ENCODE data around the gene NTSR1.

NTSR1 gene

DNA sequence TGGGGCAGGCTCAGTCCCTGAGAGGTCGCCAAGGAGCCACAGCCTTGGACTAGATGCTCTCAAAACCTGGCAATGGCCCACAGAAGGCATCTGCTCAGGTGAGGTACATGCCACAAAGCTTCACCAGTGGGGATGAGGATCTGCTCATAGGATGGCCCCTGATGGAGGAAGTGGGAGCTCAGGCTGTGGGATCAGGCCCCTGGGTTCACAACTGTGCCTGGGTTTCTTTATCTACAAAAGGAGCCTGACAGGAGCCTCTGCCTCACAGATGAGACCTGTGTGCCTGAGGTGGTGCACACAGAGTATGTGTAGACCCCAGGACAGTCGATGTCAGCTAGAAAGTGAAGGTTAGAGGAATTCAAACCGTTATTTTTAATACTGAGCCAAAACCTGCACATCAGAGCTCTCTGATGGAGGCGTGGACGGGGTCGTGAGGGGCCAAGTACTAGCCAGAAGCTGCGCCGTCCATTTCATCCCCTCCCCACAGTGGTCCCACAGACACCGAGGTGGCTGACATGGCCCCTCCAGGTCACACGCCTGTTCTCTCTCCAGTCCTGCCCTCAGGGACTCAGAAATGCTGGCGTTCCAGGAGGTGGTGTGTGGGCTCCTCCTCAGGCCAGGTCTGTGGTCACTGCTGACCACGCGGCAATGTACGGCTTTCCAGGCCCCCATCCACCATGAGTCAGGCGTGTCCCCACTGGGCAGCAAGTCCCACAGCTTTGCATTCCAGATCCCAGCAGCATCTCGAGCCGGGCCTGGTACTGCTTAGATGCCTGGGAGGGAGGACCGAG lies 33.3 kb downstream of the NTSR1 start:
- DNase-seq, result no peak

DNA sequence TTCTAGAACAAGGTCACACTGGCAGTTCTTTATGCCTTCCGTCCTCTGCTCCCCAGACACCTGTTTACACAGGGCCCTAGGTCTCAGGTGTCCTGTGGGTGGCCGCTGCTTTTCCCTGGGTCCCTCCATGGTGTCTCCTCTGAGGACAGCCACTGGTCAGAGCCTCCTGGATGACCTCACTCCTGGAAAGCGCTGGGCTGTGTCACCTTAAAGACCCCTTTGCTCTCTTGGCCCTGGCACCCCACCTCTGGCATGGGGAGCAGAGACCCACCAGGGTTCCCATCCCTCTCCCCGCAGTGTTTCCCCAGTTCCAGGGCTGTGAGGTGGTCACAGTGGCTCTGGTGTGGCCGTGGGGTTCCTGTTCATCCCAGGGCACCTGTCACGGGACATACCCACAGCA lies 33.9 kb downstream of the NTSR1 start:
- no peak for DNase-seq

DNA sequence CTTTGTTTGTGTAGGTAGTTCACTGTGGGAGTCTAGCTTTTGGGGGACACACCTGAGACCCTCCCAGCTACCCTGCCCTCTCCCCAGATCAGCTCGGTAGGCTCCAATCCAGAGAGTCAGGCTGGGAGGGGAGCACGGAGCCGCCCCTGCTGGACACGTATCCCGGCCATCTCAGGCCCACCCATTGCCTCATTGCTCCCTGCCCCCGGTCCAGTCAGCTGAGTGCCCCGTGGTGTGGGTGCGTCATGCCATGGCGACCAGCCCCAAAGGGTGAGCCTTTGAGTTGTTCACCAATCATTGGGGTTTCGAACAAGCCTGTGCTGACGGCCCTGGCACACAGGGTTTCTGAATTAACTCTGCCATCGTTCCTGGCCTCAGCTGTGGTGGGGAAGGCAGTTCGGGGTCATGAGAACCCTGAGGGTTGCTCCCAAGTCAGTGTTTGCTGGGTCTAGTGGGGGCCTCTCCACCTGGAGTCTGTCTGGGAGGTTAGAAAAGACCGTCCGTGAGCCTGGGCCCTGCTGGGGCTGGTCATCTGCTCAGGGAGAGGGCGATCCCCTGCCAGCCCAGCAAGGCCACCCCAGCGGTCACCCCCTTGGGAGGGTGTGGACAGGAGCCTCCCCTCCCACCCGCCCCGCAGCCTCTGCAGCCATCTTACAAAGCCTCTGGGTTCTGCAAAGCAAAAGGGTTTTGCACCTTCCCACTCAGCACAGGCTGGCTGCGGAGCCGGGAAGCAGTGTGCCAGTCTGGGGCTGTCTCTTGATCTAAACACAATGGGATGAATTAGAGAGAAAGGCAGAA lies 34.5 kb downstream of the NTSR1 start:
- DNase-seq, result no peak

DNA sequence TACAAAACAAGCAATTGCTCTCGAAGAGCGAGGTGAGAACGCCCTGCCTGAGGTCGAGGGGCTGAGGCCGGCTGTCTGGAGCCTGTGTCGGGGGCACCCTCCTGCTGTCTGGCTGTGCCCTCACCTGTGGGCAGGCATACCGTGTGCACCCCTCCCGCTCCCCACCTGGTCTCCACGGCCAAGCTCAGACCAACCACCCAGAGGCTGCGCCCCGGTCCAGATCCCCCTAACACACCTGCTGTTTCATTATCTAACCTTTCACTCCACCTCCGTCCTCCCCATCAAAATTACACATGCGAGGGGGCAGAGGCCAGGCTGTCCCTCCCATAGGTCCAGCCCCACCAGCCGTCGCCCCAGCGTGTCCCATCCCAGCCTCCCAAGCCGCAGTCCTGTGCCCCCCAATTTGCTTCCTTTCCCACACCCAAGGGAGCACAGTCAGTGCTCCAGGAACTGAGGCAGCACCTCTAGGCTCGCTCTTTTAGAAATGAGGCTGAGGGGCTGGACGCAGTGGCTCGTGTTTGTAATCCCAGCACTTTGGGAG lies 35.2 kb downstream of the NTSR1 start:
- DNase-seq, result no peak

DNA sequence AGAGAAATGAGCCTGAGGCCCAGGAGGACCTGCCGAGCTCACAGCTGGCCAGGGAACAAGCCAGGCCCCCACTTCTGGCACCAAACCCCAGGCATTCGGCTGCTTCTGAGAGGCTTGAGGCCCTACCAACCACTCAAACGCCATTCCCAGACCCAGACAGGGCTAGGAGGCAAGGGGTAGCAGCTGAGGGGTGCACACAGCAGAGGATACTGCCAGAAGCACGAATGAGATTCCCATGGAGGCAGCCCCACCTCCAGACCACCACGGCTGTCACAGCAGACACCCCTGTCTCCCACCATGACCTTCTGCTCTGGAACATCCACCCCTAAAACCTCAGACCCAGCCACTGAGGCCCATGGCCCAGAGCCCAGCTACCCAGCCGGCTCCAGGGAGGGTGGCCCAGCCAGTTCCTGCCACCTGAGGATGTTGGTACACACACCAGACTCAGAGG lies 36.1 kb downstream of the NTSR1 start:
- DNase-seq, result no peak

DNA sequence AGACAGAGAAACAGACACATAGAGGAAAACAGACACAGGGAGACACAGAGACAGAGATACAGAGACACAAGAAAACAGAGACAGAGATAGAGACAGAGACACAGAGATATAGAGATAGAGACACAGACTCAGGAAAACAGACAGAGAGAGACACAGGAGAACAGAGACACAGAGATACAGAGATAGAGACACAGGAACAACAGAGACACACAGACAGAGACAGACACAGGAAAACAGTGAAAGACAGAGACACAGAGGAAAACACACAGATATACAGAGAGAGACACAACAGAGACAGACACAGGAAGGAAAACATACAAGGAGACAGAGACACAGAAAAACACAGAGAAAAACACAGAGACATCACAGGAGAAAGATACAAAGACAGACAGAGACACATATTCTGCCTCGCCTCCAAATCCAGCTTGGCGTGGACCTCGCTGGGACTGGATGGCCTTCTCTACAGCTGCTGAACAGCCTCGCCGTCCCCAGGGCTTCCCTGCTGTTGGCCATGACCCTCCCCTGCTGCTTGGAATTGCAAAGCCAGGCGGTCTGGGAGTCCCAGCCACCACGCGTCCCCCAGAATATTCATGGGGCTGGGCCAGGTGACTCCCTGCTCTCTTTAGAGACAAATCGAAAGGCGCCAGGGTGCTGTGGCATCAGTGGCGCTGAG lies 36.8 kb downstream of the NTSR1 start:
- DNase-seq, result no peak

DNA sequence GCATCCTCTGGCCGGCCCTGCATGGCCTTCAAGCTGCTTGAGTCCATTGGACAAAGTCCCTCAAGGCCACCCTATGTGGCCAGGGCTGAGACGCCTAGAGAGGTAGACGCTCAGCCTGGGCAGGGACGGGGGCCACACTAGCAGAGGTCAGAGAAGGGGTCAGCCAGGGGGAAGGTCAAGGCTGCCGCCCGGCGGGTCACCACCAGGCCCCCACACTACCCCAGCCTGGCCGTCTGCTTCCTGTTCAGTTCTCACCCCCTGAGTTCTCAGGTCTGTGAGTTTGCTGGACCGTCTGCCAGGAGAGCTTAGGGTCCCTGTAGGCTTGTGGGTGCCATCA lies 37.3 kb downstream of the NTSR1 start:
- DNase-seq, result no peak

DNA sequence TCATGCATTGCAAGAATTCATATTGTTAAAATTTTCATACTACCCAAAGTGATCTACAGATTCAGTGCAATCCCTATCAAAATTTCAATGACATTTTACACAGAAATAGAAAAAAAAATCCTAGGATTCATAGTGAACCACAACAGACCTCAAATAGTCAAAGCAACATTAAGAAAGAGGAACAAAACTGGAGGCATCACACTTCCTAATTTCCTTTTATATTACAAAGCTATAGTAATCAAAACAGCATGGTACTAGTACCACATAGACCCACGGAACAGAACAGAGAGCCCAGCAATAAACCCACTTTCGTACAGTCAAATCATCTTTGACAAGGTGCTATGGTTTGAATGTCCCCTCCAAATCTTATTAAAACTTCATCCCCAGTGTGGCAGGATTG lies 39.7 kb downstream of the NTSR1 start:
- DNase-seq, result no peak

DNA sequence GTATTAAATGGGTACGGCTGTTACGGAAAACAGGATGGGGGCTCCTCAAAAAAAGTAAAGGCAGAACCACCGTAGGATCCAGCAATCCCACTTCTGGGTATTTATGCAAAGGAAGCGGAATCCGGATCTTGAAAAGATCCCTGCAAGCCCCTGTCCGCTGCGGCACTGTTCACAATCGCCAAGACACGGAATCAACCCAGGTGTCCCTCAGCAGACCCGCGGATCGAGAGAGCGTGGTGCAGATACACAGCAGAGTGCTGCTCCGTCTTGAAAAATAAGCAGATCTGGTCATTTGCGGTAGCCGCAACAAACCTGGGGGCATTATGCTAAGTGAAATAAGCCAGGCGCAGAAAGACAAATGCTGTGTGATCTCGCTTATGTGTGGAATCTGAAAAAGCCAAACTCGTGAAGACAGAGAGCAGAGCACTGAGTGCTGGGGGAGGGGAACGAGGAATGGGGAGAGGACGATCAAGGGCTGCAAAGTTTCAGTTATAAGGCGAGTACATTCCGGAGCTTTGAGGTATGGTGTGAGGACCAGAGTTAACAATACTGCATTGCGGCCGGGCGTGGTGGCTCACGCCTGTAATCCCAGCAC lies 41.3 kb downstream of the NTSR1 start:
- no peak for DNase-seq

DNA sequence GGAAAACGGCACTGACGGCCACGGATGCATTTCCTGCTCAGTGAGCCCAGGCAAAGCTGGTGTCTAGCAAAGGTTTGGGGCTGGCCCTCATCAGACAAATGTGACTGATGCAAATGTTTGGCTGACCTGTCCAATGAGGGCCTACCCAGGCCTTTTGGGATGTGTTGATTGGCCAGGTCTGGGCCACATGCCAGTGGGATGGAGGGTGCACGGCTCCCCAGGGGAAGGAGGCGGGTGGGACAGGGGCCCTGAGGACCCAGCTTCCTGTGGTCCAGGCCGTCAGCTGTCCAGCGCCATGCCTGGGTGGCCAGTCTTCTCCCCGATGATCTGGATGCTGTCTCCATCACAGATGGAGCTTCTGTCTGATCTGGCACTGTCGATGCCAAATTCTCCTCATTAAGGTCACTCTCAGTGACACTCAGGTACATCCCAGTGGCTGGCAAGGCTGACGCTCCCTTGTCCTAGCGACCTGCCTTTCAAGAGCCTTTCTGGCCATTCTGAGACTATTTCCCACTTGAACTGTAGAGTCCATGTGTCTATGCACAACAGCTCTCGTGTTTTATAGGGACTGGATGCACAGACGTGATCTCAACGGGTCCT lies 43.0 kb downstream of the NTSR1 start:
- DNase-seq, result no peak

DNA sequence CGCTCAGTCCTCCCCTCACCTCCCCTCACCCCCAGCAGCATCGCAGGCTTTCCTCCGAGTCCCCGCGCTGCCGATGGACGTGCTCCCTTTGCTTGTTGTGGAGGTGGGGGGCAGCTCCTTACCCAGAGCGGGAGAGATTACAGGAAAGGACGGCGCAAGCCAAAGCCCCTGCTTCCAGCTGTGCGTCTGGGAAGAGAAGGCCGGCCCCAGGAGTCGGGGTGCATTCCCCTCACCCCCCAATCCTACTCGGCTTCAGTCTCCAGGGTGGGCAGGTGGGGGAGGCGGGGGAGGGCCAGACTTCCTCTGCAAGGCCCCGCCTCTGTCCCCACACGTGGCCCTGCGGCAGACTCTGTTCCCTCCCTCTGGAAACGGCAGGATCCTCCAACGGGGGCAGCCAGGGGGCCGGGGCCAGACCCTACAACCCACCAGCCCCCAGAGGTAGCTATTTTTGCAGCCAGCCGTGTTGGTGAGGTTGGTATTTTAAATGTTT lies 43.6 kb downstream of the NTSR1 start:
- no peak for DNase-seq

DNA sequence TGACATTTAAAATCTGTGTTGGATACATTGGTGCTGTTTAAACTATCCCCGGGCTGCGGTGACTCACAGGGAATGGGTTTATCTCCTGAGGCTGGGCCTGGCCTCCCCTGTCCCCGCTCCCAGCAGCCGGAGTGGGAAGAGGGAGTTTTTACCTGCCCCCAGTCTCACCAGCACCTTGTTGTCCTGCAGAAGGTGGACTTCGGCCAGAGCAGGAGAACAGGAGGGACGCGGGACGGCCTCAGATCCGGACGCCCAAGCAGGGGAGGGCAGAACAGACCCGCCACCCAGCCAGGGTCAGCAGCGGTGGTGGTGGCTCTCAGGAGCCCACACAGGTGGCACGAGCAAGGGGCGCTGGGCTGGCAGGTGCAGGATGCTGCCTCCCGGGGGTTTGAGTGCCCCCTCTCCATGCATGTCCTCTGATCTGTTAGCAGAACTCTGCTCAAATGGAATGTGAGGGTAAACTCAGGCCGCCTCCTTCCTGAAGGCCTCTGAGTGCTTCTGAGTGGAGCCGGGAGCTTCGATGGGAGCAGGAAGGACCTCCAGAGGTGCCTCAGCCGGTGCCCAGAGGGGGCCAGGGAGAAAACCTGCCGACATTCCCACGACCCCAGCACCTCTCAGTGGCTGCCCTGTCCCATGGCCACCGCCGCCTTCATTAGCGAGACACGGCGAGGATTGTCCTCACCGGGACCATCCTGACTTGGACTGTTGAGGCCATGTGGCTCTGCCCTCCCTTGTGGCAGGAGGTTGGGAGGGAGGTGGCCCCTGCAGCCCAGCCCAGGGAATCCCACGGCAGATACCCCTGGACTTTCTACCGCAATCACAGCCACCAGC lies 44.2 kb downstream of the NTSR1 start:
- no peak for DNase-seq

DNA sequence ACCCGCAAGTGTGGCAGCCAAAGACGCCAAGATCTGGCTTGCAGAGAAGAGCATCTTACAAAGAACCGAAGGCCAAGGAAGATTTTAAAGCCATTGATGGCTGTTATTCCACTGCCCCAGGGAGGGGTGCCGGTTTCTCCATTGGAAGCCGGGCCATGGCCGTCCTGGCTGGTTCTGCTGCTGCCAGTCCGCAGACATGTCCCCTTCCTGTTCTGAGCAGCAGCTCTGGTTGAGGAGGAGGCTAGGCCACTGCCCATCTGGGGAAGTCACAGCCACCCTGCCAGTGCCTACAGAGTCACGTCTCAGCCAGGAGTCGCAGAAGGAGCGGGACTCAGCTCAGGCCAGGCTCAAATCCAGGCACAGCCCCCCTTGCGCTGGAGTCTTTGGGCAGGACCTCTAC lies 45.0 kb downstream of the NTSR1 start:
- no peak for DNase-seq

DNA sequence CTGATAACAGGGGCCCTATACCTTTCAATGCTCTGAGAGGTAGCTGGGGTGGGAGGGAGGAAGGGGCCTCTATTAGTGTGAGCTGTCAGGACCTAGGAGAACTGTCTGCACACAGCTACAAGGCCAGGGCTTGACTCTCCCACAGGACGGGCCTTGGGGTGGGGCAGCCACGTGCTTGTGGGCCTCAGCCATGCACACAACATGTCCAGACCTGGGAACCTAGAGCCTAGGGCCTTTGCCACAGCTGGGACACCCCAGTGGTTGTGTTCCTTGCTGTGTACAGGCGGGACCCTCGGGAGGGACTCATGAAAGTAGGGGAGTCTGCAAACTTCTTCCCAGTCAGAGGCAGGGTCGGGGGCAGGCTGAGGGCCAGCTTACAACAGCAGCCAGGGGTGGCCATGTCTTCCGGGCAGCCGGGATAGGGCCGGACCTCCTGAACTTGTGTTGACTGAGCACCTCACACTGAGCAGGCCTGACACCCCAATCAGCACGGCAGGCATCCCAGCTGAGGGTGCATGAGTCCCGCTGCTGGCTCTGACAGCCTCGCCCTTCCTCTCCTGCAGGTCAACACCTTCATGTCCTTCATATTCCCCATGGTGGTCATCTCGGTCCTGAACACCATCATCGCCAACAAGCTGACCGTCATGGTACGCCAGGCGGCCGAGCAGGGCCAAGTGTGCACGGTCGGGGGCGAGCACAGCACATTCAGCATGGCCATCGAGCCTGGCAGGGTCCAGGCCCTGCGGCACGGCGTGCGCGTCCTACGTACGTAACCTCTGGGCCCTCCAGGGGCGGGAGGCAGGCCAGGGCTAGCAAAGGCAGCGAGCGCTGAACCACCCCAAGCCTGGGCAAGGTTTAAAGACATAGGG lies 45.7 kb downstream of the NTSR1 start:
- DNase-seq, result no peak

DNA sequence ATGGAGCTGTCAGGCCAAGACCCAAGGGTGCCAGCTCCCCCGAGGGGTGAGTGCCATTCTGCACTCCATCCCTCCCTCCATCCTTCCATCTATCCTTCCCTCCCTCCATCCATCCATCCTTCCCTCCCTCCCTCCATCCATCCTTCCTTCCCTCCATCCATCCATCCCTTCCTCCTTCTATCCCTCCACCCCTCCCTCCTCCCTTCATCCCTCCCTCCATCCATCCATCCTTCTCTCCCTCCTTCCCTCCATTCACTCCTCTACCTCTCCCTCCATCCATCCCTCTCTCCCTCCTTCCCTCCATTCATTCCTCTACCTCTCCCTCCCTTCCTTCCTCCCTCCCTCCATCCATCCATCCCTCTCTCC lies 46.3 kb downstream of the NTSR1 start:
- no peak for DNase-seq

DNA sequence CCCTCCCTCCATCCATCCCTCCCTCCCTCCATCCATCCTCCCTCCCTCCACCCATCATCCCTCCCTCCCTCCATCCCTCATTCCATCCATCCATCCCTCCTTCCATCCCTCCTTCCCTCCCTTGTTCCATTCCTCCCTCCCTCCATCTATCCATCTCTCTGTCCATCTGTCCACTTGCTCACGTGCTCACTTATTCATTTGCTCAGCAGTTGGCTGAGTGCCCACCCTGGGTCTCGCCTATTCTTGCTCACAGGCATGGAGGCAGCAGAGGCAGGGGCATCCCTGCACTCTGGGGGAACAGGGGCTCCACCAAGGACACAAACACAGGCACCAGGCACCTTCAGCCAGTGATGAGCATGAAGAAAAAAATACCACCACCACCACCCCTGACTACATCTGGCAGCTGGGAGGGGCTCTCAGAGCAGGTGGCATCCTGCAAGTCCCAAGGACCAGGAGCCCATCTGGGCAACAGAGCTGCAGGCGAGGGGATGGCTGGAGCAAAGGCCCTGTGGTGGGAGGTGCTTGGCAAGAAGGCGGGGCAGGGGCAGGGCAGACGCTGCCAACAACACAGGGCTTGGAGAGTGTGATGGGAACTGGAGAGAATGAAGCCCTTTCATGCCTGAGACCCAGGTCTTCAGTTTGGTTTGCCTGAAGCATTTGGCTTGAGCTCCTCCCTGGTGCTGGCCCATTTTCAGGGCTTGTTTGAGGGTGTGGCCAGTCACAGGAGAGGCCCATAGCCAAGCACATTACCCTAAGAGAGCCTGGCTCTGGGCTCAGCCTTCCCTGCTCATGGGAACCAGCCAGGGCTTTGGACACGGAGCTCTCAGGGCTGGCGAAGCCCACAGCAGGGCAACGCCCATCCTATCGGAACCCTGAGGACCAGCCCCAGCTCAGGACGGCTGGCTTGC lies 47.4 kb downstream of the NTSR1 start:
- no peak for DNase-seq

DNA sequence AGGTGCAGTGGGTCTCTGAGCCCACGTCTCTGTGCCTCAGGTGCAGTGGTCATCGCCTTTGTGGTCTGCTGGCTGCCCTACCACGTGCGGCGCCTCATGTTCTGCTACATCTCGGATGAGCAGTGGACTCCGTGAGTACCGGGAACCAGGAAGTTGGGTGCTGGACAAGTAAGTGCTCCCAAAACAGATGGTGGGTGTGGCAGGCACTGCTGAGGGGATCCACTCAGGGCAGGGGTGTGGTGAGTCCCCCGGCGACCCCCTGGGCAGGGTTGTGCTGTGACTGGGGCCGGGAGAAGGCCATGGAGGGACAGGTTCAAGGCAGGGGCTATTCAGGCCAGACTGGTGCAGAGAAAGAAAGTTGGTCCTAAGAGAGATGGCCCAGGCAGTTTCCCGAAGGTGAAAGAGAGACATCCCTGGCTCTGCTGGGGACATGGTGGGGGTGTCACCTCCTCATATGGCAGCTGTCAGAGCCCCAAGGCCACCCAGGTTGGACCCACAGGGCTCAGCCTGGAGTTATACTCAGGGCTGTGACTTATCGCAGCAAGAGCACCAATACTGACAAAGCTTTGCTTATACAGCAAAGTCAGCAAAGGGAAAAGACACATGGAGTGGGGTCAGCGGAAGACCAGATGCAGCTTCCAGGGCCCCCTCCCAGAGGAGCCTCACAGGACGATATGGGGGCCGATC lies 49.7 kb downstream of the NTSR1 start:
- no peak for DNase-seq

DNA sequence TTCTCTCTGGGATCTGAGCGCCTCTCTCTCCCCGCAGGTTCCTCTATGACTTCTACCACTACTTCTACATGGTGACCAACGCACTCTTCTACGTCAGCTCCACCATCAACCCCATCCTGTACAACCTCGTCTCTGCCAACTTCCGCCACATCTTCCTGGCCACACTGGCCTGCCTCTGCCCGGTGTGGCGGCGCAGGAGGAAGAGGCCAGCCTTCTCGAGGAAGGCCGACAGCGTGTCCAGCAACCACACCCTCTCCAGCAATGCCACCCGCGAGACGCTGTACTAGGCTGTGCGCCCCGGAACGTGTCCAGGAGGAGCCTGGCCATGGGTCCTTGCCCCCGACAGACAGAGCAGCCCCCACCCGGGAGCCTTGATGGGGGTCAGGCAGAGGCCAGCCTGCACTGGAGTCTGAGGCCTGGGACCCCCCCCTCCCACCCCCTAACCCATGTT lies 51.4 kb downstream of the NTSR1 start:
- DNase-seq, result peak; percentile 22

DNA sequence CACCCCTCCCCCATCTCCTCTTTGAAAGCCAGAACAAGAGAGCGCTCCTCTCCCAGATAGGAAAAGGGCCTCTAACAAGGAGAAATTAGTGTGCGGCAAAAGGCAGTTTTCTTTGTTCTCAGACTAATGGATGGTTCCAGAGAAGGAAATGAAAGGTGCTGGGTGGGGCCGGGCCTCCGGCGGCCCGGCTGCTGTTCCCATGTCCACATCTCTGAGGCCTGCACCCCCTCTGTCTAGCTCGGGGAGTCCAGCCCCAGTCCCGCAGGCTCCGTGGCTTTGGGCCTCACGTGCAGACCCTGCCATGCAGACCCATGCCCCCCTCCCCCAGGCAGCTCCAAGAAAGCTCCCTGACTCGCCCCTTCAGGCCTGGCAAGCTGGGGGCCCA lies 51.8 kb downstream of the NTSR1 start:
- DNase-seq, result no peak
